Mucosa of descending colon (tissue), 3 donors: ENCODE measurements around the gene DEFB131B. TPM values are rescaled to one million over a fixed set of nuclear protein-coding genes. Genes with fewer than 3 reads are reported as not detected.

ENCODE experiments used
- ATAC-seq: fragments of 200-7000 bp; cut with Tn5 transposase; one replicate; pipeline ENCODE4 v1.9.1; 2020; ENCODE audit warnings: mild to moderate bottlenecking, moderate library complexity
- DNase-seq, 3 donors: peaks; one replicate each; pipeline ENCODE4 v3.0.0-alpha.2; 2020
- H3K36me3 ChIP-seq: fragments of 200-600 bp; one replicate; pipeline ENCODE4 v1.8.0; 2021; ENCODE audit warnings: low read depth, mild to moderate bottlenecking
- H3K4me1 ChIP-seq: fragments of 200-600 bp; one replicate; pipeline ENCODE4 v1.8.0; 2021; ENCODE audit warnings: low read depth, mild to moderate bottlenecking
- H3K4me3 ChIP-seq: fragments of 200-600 bp; one replicate; pipeline ENCODE4 v1.8.0; 2021; ENCODE audit warnings: mild to moderate bottlenecking
- H3K9me3 ChIP-seq: fragments of 200-600 bp; one replicate; pipeline ENCODE4 v1.8.0; 2021; ENCODE audit warnings: mild to moderate bottlenecking
- intact Hi-C, 2 donors: fragments of 100-400 bp; cut with DNase I in 1 of 2; cut with micrococcal nuclease in 1 of 2; formaldehyde crosslinking; loops; one replicate each; pipeline versions ENCODE4 v1.11.0 to v1.11.1; 2022; cut with DNase I, micrococcal nuclease
- total RNA-seq, 3 donors: library from RNA; stranded (reverse); fragmentation: NEBNext Ultra II Directional in 2 of 3; extraction: Animal tissue kit (Norgen Biotek cat#: 25700) in 2 of 3; gene quantifications; one replicate each; pipeline versions ENCODE4 v1.2.1 to v1.2.4, GENCODE V29; 2021 to 2023
- TF ChIP-seq, protein P1 (sequence below): fragments of 200-600 bp; IDR thresholded peaks from one replicate; pipeline ENCODE4 v1.8.0; 2022; ENCODE audit warnings: antibody characterized with exemption, mild to moderate bottlenecking
- donor health status: DM: no; HTN: no; CAD: no; lungs with moderate emphysema.
- donor health status: DM: no; HTN: no; CAD: no.
- donor health status: DM: no; HTN: yes; CAD: no.

DEFB131B gene
- total RNA-seq, 3 donors from 2014 or later: not detected

DNA sequence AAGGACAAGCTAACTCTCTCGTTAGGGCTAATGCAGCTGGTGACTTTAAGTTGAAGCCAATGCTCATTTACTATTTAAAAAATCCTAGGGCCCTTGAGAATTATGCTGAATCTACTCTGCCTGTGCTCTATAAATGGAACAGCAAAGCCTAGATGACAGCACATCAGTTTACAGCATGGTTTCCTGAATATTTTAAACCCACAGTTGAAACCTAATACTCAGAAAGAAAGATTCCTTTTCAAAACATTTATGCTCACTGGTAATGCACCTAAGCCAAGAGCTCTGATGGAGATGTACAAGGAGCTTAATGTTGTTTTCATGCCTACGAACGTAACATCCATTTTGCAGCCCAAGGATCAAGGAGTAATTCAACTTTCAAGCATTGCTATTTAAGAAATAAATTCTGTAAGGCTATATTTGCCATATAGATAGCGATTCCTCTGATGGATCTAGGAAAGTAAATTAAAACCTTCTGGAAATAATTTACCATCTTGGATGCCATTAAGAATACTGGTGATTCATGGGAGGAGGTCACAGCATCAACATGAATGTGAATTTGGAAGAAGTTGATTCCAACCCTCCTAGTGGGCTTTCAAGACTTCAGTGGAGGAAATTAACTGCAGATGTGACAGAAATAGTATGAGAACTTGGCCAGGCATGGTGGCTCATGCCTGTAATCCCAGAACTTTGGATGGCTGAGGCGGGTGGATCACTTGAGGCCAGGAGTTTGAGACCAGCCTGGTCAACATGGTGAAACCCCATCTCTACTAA lies 35.7 kb downstream of the DEFB131B start:
- no peaks in the 10 kb centered on the region for H3K36me3 ChIP-seq
- intact Hi-C loops: no loop called here
- TF ChIP-seq, protein P1, sequence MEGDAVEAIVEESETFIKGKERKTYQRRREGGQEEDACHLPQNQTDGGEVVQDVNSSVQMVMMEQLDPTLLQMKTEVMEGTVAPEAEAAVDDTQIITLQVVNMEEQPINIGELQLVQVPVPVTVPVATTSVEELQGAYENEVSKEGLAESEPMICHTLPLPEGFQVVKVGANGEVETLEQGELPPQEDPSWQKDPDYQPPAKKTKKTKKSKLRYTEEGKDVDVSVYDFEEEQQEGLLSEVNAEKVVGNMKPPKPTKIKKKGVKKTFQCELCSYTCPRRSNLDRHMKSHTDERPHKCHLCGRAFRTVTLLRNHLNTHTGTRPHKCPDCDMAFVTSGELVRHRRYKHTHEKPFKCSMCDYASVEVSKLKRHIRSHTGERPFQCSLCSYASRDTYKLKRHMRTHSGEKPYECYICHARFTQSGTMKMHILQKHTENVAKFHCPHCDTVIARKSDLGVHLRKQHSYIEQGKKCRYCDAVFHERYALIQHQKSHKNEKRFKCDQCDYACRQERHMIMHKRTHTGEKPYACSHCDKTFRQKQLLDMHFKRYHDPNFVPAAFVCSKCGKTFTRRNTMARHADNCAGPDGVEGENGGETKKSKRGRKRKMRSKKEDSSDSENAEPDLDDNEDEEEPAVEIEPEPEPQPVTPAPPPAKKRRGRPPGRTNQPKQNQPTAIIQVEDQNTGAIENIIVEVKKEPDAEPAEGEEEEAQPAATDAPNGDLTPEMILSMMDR: no peak
- DNase-seq: no peak
- H3K4me3 ChIP-seq: no peak overlapping the region
- no peak for ATAC-seq
- no peaks in the 10 kb centered on the region for H3K9me3 ChIP-seq
- no peaks in the 10 kb centered on the region for H3K4me1 ChIP-seq

DNA sequence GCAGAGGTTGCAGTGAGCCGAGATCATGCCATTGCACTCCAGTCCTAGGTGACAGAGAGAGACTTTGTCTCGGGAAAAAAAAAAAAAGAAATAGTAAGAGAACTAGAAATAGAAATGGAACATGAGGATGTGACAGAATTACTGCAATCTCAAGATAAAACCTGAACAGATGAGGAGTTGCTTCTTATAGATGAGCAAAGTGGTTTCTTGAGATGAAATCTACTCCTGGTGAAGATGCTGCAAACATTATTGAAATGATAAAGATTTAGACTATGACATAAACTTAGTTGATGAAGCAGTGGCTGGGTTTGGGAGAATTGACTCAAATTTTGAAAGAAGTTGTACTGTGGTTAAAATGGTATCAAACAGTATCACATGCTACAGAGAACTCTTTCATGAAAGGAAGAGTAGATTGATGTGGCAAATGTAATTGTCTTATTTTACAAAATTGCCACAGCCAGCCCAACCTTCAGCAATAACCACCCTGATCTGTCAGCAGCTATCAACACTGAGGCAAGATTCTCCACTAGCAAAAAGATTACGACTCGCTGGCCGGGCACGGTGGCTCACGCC lies 36.5 kb downstream of the DEFB131B start:
- H3K4me3 ChIP-seq: no peak overlapping the region
- ATAC-seq: no peak
- no peak for DNase-seq
- no peaks in the 10 kb centered on the region for H3K36me3 ChIP-seq
- intact Hi-C loops: no loop called here
- H3K4me1 ChIP-seq: no peaks in the 10 kb centered on the region
- TF ChIP-seq, protein P1: no peak
- H3K9me3 ChIP-seq: no peaks in the 10 kb centered on the region

DNA sequence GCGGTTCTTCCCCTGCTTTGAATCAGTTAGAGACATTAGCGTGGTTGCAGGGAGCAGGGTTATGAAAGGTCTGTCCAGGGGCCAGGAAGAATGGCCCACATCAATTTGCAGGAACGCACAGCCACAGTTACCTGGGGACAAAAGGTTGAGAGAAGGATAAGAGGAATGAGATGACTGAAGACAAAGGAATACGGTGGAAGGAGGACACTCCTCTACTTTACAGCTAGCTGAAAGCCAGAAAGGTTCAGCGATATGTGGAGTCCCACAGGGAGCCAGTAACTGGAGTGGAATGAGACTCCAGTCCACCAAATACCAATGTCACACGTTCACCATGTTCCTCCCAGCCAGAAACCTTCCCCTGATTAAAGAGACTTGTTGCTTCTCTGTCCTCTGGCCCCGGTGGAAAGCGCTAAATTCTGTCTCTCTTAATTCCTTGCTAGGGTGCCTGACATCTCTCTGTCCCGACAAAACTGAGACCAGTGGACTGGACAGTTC lies 39.4 kb downstream of the DEFB131B start:
- H3K36me3 ChIP-seq: no peaks in the 10 kb centered on the region
- no peak overlapping the region for H3K4me3 ChIP-seq
- DNase-seq (no peak), ATAC-seq (no peak)
- TF ChIP-seq, protein P1: no peak
- H3K9me3 ChIP-seq: no peaks in the 10 kb centered on the region
- intact Hi-C loops: no loop called here
- H3K4me1 ChIP-seq: no peaks in the 10 kb centered on the region

DNA sequence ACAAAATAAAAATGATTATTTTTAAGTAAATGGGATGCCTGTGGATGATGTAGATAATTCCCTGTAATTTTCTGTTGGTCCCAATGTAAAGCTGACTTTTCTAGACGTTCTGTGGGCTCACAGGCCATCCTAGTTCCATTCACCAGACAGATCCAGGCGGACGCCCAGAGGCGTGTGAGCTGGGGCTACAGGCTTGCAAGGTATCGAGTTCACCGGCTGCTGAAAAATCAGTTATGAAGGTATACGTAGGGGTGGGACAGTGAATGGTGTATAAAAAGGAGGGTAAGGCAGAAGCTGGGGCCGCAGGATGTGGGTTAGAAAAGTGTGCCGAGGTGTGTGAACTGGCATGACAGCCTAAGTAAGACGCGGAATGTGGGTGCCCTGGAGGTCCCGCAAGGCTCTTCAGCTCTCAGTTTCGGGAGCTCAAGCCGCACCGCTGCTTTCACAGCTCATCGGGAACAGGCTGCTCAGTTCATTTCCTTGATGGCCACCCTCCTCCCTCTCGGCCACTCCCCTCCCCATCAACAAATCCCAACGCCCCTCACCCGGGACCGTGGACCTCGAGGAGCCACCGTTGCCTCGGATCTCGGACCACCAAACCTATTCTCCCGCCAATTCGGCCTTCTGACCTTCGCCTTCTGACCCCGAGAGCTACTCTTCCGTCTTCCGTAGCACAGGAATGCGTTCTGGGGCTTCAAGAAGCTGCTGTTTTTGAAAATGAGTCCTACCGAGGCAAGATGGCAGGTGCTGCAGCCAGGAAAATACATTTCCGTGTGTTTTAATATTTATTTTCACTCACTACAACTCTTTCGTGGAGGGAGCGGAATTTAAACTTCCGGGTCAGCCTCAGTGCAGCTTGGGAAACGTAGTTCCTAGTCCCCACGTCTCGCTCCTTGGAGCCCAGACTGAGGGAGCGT lies 49.8 kb downstream of the DEFB131B start, which contains the start of gene XNDC1N:
Gene XNDC1N (minus strand): TSS at position 775 of the 917 bp plus-strand sequence. CDS start 5,241 bp downstream, outside the sequence.
- peak; percentile 67 to 87 (median 68) for DNase-seq
- TF ChIP-seq, protein P1: no peak
- intact Hi-C loops: no loop called here
- ATAC-seq: peak; percentile 94
- Histone ChIP-seq H3K4me1 (peaks cover 13% of the 10 kb centered on the region), H3K4me3 (peak within 1 kb of the TSS; percentile 93), H3K9me3 (no peaks in the 10 kb centered on the region), H3K36me3 (no peaks in the 10 kb centered on the region)

DNA sequence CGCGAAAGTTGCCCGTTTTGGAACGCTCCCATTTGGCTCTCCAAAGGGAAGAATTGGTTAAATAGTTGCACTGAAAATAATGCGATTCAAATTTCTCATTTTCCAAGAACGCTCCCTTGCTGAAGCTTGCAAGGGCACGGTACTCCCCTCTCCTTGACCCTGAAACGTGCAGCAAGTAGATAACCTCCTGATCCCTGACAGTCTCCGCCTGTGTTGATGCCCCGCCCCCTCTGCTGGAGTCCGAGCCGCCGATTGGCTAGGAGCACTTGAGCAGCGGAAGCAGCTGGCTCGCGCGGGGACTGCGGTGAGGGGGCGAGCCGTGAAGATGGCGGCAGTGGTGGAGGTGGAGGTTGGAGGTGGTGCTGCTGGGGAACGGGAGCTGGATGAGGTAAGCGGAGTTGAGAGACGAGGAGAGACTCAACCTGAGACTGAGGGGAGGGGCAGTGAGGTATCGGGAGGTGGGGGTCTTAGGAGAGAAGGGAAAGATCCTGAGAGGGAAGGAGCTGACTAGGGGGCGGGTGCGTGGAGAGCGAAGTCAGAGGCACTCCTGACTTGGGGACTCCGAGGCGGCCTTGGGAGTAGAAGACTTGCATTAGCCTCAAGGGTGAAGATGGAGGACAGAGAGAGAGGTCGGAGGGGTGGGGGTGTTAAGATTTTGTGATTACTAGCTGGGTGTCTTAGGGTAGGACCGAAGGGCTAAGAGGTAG lies 50.6 kb downstream of the DEFB131B start, which contains the start of gene RNF121:
Gene RNF121 (plus strand): TSS at position 310 of the 707 bp plus-strand sequence. CDS start 16 bp downstream, at position 326.
- H3K36me3 ChIP-seq: no peaks in the 10 kb centered on the region
- peaks cover 13% of the 10 kb centered on the region for H3K4me1 ChIP-seq
- peak; percentile 99 for ATAC-seq
- peak; percentile 97 to 99 (median 98) for DNase-seq
- peak within 1 kb of the TSS; percentile 93 for H3K4me3 ChIP-seq
- TF ChIP-seq, protein P1: no peak
- H3K9me3 ChIP-seq: no peaks in the 10 kb centered on the region
- intact Hi-C loops: no loop called here
